GM12878 (cell line): ENCODE measurements around the gene FOXL1. TPM values are rescaled to one million over a fixed set of nuclear protein-coding genes. Genes with fewer than 3 reads are reported as not detected.

ENCODE experiments used
- ATAC-seq: fragments of 200-7000 bp; cut with Tn5 transposase; 3 replicates; pipeline ENCODE4 v1.9.1; 2020; ENCODE audit warnings: mild to moderate bottlenecking, moderate library complexity
- BruUV-seq: library from RNA; stranded (reverse); fragments of 400-500 nt; replicated peaks from 2 replicates; lab custom pipeline; 2021; lab: Mats Ljungman, UMichigan
- CTCF ChIA-PET: fragments of 300-600 bp; sonication (Branson Sonifier 250); formaldehyde crosslinking; extraction: SDS; loops from one replicate; lab custom pipeline; 2021; ENCODE audit warnings: inconsistent platforms; lab: Yijun Ruan, JAX
- POLR2A ChIA-PET: fragments of 350-600 bp; formaldehyde crosslinking; extraction: SDS; loops from one replicate; lab custom pipeline; 2021; ENCODE audit warnings: inconsistent platforms; lab: Charles Lee
- RAD21 ChIA-PET: fragments of 300-600 bp; sonication (Branson Sonifier 250); formaldehyde crosslinking; loops from one replicate; lab custom pipeline; 2023; ENCODE audit warnings: antibody characterized with exemption; ENCODE audit not compliant: unreplicated experiment; lab: Charles Lee
- SMC1A ChIA-PET: fragments of 300-600 bp; sonication (Branson Sonifier 250); formaldehyde crosslinking; loops from one replicate; lab custom pipeline; 2023; ENCODE audit not compliant: unreplicated experiment, uncharacterized antibody; lab: Charles Lee
- DNase-seq: peaks from one replicate; pipeline ENCODE4 v3.0.0-alpha.2; 2011; ENCODE audit warnings: low read depth, low spot score
- FAIRE-seq: peaks from 3 replicates; lab custom pipeline; 2011; peaks lifted over from hg19 to GRCh38; lab: Jason Lieb, UNC
- H2AFZ ChIP-seq: 2 replicates; pipeline ENCODE4 v1.6.0; 2011; ENCODE audit warnings: low read depth, low read length, control low read depth; ENCODE audit not compliant: control insufficient read depth
- H3K27ac ChIP-seq: 2 replicates; pipeline ENCODE4 v1.5.1; 2011; ENCODE audit warnings: control low read depth; ENCODE audit not compliant: control insufficient read depth, insufficient read depth
- H3K27me3 ChIP-seq, 2 experiments: replicated peaks in 1 of 2; 2 replicates each; pipeline versions ENCODE4 v1.6.0 to v1.6.1; 2011; ENCODE audit warnings: low read length in 1 of 2; ENCODE audit not compliant: control insufficient read depth in 2 of 2, insufficient read depth in 2 of 2
- H3K36me3 ChIP-seq, 2 experiments: 2 replicates each; pipeline ENCODE4 v1.5.1; 2011; ENCODE audit warnings: low read length in 1 of 2; ENCODE audit not compliant: control insufficient read depth in 2 of 2, insufficient read depth in 2 of 2
- H3K4me1 ChIP-seq: 2 replicates; pipeline ENCODE4 v1.6.1; 2011; ENCODE audit warnings: mild to moderate bottlenecking, low read length, moderate library complexity, mixed read lengths; ENCODE audit not compliant: control insufficient read depth, insufficient read depth
- H3K4me2 ChIP-seq: 2 replicates; pipeline ENCODE4 v1.6.0; 2011; ENCODE audit warnings: control low read depth; ENCODE audit not compliant: control insufficient read depth, insufficient read depth
- H3K4me3 ChIP-seq: fragments of 200-600 bp; sonication (generic); 2 replicates; pipeline ENCODE4 v1.5.1; 2016
- H3K79me2 ChIP-seq: 2 replicates; pipeline ENCODE4 v1.6.0; 2011; ENCODE audit warnings: low read length; ENCODE audit not compliant: control insufficient read depth, insufficient read depth
- H3K9ac ChIP-seq: 2 replicates; pipeline ENCODE4 v1.8.0; 2011; ENCODE audit warnings: low read length, control low read depth, mixed read lengths; ENCODE audit not compliant: control insufficient read depth, insufficient read depth
- H3K9me3 ChIP-seq: replicated peaks from 3 replicates; pipeline ENCODE4 v1.5.1; 2011; ENCODE audit warnings: mild to moderate bottlenecking, low read length; ENCODE audit not compliant: control insufficient read depth, insufficient read depth
- H4K20me1 ChIP-seq: 2 replicates; pipeline ENCODE4 v1.6.0; 2011; ENCODE audit not compliant: control insufficient read depth, insufficient read depth
- HDAC6 ChIP-seq: fragments of 200-600 bp; sonication (generic); IDR thresholded peaks from one replicate; pipeline ENCODE4 v1.8.0; 2017; ENCODE audit warnings: antibody characterized with exemption; ENCODE audit not compliant: unreplicated experiment
- NFYB ChIP-seq: IDR thresholded peaks from 2 replicates; pipeline ENCODE4 v1.6.1; 2011; ENCODE audit warnings: low read depth, mild to moderate bottlenecking, low read length, improper control_type of control experiment, moderate library complexity; ENCODE audit not compliant: insufficient read depth
- SUZ12 ChIP-seq: fragments of 200-600 bp; sonication (generic); IDR thresholded peaks from one replicate; pipeline ENCODE4 v1.6.1; 2018; ENCODE audit warnings: antibody characterized with exemption, mild to moderate bottlenecking; ENCODE audit not compliant: unreplicated experiment
- ZNF207 ChIP-seq: fragments of 450-650 bp; IDR thresholded peaks from 2 replicates; pipeline ENCODE4 v1.6.1; 2014; ENCODE audit warnings: antibody characterized with exemption, mild to moderate bottlenecking, borderline replicate concordance
- WGBS: methylation state at CpG from one replicate; pipeline ENCODE4 v1.1.6; 2016; ENCODE audit warnings: low lambda C conversion rate; ENCODE audit not compliant: insufficient replicate concordance, insufficient coverage; ENCODE audit errors: missing lambda C conversion rate; 5-methylcytosine and 5-hydroxymethylcytosine counted together
- in situ Hi-C: fragments of 300-500 bp; cut with MboI; formaldehyde crosslinking; loops from 9 replicates; pipeline ENCODE4 v1.14.3; 2018; ENCODE audit warnings: mixed read lengths
- intact Hi-C: fragments of 100-400 bp; cut with micrococcal nuclease; formaldehyde crosslinking; loops from one replicate; pipeline ENCODE4 v1.14.2; 2022; ENCODE audit not compliant: unreplicated experiment
- polyA plus RNA-seq, 11 experiments: library from polyadenylated mRNA; depleted of rRNA in 4 of 11; unstranded in 6 of 11; stranded (reverse) in 5 of 11; fragments of >200 nt; fragmentation: Nextera tagmentation in 4 of 11; fragmentation: Illumina TruSeq in 1 of 11; extraction: Ambion mirVana in 4 of 11; extraction: Trizol in 1 of 11; gene quantifications; 1 replicate in 1 of 11; 2 replicates in 10 of 11; pipeline versions ENCODE4 v1.2.1 to v1.2.3, GENCODE V29; 2011 to 2016; ENCODE audit warnings: inconsistent platforms in 2 of 11, missing spikeins in 2 of 11, low read depth in 1 of 11
- total RNA-seq, 4 experiments: library from RNA; depleted of rRNA in 3 of 4; stranded (reverse); fragments of >200 nt in 3 of 4; fragmentation: Illumina TruSeq in 1 of 4; extraction: Trizol in 1 of 4; gene quantifications; 2 replicates each; pipeline versions ENCODE4 v1.2.1 to v1.2.3, GENCODE V29; 2013 to 2021

FOXL1 gene
- total and polyA plus RNA-seq, 10 of the 15 experiments (the other 5 are each of a cell fraction or from before 2014, with no cell fraction given): 0.05 TPM; not detected in 9

DNA sequence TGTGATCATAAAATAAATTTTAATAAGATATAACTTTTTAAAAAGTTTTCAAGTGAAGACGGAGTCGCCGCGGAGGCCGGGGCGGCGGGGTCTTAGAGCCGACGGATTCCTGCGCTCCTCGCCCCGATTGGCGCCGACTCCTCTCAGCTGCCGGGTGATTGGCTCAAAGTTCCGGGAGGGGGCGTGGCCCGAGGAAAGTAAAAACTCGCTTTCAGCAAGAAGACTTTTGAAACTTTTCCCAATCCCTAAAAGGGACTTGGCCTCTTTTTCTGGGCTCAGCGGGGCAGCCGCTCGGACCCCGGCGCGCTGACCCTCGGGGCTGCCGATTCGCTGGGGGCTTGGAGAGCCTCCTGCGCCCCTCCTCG, 11.8 kb upstream of the FOXL1 start, which contains the start of gene FOXC2:
TSS of gene FOXC2 (plus strand) at position 229 of the 365 bp plus-strand sequence. CDS start 507 bp downstream, outside the sequence.
- FAIRE-seq: no peak
- Histone ChIP-seq H3K4me2 (no peak within 1 kb of the TSS), H2AFZ (no peak within 1 kb of the TSS), H3K9me3 (no peaks in the 10 kb centered on the region), H4K20me1 (no peaks in the 10 kb centered on the region), H3K36me3 (no peaks in the 10 kb centered on the region), H3K4me3 (no peak within 1 kb of the TSS), H3K4me1 (no peaks in the 10 kb centered on the region), H3K79me2 (no peaks in the 10 kb centered on the region), H3K27me3 (peaks cover 5 to 15% of the 10 kb centered on the region in 2 experiments), H3K27ac (no peak within 1 kb of the TSS), H3K9ac (no peak within 1 kb of the TSS)
- WGBS: 41% methylated on average over 30 of the region's 30 CpGs
- POLR2A ChIA-PET: no interaction called here
- RAD21 ChIA-PET: no interaction called here
- SMC1A ChIA-PET: no interaction called here
- CTCF ChIA-PET: interaction anchor here (4.1 kb wide), 1 partner anchor 495 kb away, joined by 89 read pairs; no protein-coding TSS in a partner anchor
- intact Hi-C loops (loop anchor here (10.0 kb wide), 1 partner anchor 198 kb away; no protein-coding TSS in a partner anchor), in situ Hi-C loops (loop anchor here (10.0 kb wide), 1 partner anchor 308 kb away; no protein-coding TSS in a partner anchor)
- TF ChIP-seq NFYB (0 out of 2 replicates have a peak, but pooled peaks have one; percentile 39), ZNF207 (no peak)
- no peak for DNase-seq
- no TSS peak for BruUV-seq
- ATAC-seq: no peak

DNA sequence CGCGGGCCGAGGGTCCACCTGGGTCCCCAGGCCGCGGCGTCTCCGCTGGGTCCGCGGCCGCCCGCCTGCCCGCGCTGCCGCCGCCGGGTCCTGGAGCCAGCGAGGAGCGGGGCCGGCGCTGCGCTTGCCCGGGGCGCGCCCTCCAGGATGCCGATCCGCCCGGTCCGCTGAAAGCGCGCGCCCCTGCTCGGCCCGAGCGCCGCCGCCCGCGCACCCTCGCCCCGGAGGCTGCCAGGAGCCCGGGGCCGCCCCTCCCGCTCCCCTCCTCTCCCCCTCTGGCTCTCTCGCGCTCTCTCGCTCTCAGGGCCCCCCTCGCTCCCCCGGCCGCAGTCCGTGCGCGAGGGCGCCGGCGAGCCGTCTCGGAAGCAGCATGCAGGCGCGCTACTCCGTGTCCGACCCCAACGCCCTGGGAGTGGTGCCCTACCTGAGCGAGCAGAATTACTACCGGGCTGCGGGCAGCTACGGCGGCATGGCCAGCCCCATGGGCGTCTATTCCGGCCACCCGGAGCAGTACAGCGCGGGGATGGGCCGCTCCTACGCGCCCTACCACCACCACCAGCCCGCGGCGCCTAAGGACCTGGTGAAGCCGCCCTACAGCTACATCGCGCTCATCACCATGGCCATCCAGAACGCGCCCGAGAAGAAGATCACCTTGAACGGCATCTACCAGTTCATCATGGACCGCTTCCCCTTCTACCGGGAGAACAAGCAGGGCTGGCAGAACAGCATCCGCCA, 11.2 kb upstream of the FOXL1 start:
- no peaks in the 10 kb centered on the region for H3K79me2 ChIP-seq
- BruUV-seq: no TSS peak
- WGBS: 53% methylated on average over 58 of the region's 88 CpGs
- H3K27ac ChIP-seq: no peak overlapping the region
- no peaks in the 10 kb centered on the region for H3K4me1 ChIP-seq
- no peak overlapping the region for H3K9ac ChIP-seq
- DNase-seq (no peak), FAIRE-seq (no peak), ATAC-seq (no peak)
- no peak overlapping the region for H3K4me3 ChIP-seq
- TF ChIP-seq HDAC6 (peak; percentile 87), ZNF207 (no peak), SUZ12 (peak; percentile 63)
- ChIA-PET SMC1A (no interaction called here), CTCF (no interaction called here), RAD21 (no interaction called here), POLR2A (no interaction called here)
- no peaks in the 10 kb centered on the region for H3K36me3 ChIP-seq
- in situ Hi-C loops: loop anchor here (10.0 kb wide), 1 partner anchor 308 kb away; no protein-coding TSS in a partner anchor
- H3K4me2 ChIP-seq: no peak overlapping the region
- no peaks in the 10 kb centered on the region for H3K9me3 ChIP-seq
- no peak overlapping the region for H2AFZ ChIP-seq
- H4K20me1 ChIP-seq: no peaks in the 10 kb centered on the region
- intact Hi-C loops: loop anchor here (10.0 kb wide), 1 partner anchor 198 kb away; no protein-coding TSS in a partner anchor
- peaks cover 5 to 15% of the 10 kb centered on the region in 2 experiments for H3K27me3 ChIP-seq
